Neutrophil (primary cell): Measurements from ENCODE around the gene MACF1.

Experiments used
- H3K27ac ChIP-seq: fragments of 200-600 bp; sonication (generic); 2 replicates; pipeline ENCODE4 v1.5.1; 2016; ENCODE audit warnings: mild to moderate bottlenecking, moderate library complexity
- H3K27me3 ChIP-seq: fragments of 200-600 bp; sonication (generic); 2 replicates; pipeline ENCODE4 v1.6.0; 2016; ENCODE audit warnings: mild to moderate bottlenecking
- H3K36me3 ChIP-seq: fragments of 200-600 bp; sonication (generic); 2 replicates; pipeline ENCODE4 v1.5.1; 2017
- H3K4me1 ChIP-seq, 2 experiments: fragments of 200-600 bp in 1 of 2; sonication (generic) in 1 of 2; 1 replicate in 1 of 2; 2 replicates in 1 of 2; pipeline versions ENCODE4 v1.5.1 to v1.6.1; 2013 to 2016; ENCODE audit warnings: low read depth in 1 of 2, low read length in 1 of 2, mild to moderate bottlenecking in 1 of 2, moderate library complexity in 1 of 2; ENCODE audit not compliant: control insufficient read depth in 1 of 2, insufficient read depth in 1 of 2
- H3K4me3 ChIP-seq, 2 experiments: fragments of 200-600 bp in 1 of 2; sonication (generic) in 1 of 2; 1 replicate in 1 of 2; 2 replicates in 1 of 2; pipeline ENCODE4 v1.5.1; 2013 to 2016; ENCODE audit warnings: low read depth in 1 of 2, low read length in 1 of 2, mild to moderate bottlenecking in 1 of 2, moderate library complexity in 1 of 2
- H3K9me3 ChIP-seq: fragments of 200-600 bp; sonication (generic); 2 replicates; pipeline ENCODE4 v1.5.1; 2016
- TF ChIP-seq, protein P1 (sequence below): fragments of 200-600 bp; sonication (generic); IDR thresholded peaks from 2 replicates; pipeline ENCODE4 v1.5.1; 2016; ENCODE audit warnings: antibody characterized with exemption

MACF1 gene

DNA sequence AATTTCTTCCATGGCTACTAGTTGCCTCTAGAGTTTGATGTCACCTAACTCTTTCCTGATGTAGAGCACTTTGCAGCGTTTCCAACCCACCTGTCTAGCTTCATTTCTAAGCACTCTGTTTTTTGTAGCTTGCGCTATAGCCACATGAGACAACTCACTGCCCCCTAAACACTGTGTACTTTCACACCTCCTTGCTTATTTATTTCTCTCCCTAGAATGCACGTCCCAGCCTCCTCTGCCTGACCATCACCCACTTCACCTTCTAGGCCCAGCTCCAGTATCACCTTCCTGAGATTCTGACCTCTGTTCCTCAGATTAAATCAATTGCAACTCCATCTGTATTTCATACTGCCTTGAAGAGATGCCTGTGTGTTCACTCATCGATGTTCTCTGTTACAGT lies 32.5 kb downstream of the MACF1 start:
- Histone ChIP-seq H3K36me3 (peaks cover 37% of the 10 kb centered on the region), H3K27ac (no peak overlapping the region)

DNA sequence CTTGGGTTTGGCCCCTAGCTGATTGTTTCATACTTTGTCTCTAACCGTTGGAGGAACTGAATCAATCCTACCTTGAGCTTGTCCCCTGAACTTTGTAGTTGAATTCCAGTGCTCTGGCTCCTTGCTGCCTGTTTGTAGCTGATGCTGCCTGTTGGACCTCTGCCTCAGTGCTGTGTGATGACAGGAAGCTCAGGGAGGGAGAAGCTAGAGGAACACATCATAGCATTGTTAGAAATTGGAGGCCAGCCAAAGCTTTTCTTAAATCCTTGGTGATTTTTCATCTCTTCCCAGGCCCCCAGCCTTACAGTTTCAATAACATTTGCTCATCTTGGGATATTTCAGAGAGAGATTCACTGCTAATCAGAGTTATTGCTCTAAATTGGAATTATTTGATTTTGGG lies 34.0 kb downstream of the MACF1 start:
- TF ChIP-seq, protein P1, sequence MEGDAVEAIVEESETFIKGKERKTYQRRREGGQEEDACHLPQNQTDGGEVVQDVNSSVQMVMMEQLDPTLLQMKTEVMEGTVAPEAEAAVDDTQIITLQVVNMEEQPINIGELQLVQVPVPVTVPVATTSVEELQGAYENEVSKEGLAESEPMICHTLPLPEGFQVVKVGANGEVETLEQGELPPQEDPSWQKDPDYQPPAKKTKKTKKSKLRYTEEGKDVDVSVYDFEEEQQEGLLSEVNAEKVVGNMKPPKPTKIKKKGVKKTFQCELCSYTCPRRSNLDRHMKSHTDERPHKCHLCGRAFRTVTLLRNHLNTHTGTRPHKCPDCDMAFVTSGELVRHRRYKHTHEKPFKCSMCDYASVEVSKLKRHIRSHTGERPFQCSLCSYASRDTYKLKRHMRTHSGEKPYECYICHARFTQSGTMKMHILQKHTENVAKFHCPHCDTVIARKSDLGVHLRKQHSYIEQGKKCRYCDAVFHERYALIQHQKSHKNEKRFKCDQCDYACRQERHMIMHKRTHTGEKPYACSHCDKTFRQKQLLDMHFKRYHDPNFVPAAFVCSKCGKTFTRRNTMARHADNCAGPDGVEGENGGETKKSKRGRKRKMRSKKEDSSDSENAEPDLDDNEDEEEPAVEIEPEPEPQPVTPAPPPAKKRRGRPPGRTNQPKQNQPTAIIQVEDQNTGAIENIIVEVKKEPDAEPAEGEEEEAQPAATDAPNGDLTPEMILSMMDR: no peak
- Histone ChIP-seq H3K9me3 (no peaks in the 10 kb centered on the region), H3K4me3 (no peak overlapping the region), H3K4me1 (no peaks in the 10 kb centered on the region), H3K27me3 (no peaks in the 10 kb centered on the region), H3K36me3 (peaks cover 22% of the 10 kb centered on the region), H3K27ac (no peak overlapping the region)

More for the DNA sequence above, 32.5 kb downstream of the MACF1 start:
- Histone ChIP-seq H3K27me3 (no peaks in the 10 kb centered on the region), H3K4me3 (no peak overlapping the region), H3K4me1 (no peaks in the 10 kb centered on the region), H3K9me3 (no peaks in the 10 kb centered on the region)
- TF ChIP-seq, protein P1: no peak

DNA sequence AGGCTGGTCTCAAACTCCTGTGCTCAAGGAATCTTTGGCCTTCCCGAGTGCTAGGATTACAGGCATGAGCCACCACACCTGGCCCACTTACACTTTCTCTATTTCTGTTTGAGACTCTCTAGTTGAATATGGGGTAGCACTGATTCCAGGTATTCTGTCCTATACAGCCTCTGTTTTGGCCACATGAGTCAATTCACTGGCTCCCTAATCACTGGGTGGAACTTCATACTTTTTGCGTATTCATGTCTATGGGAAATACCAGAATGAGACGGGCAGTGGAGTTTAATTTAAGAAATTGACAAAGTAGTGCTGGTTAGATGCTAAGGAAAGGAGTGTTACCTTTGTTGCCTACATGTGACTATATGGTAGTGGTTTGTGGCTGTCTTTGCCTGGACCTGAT lies 35.5 kb downstream of the MACF1 start:
- no peak overlapping the region for H3K4me3 ChIP-seq
- no peaks in the 10 kb centered on the region for H3K9me3 ChIP-seq
- peaks cover 22% of the 10 kb centered on the region for H3K36me3 ChIP-seq
- H3K4me1 ChIP-seq: no peaks in the 10 kb centered on the region
- TF ChIP-seq, protein P1: no peak
- H3K27me3 ChIP-seq: no peaks in the 10 kb centered on the region
- no peak overlapping the region for H3K27ac ChIP-seq

DNA sequence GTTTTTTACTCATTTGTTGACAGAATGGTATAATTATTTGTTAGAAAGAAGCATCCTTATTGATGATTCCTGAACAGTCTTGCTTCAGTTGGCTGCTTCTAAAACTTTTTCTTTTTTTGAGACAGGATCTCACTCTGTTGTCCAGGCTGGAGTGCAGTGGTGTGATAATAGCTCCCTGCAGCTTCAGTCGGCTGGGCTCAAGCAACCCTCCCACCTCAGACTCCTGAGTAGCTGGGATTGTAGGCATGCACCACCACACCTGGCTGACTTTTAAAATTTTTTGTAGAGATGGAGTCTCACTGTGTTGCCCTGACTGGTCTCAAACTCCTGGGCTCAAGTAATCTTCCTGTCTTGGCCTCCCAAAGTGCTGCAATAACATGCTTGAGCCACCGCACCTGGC lies 38.8 kb downstream of the MACF1 start:
- no peaks in the 10 kb centered on the region for H3K4me1 ChIP-seq
- H3K36me3 ChIP-seq: peaks cover 6% of the 10 kb centered on the region
- TF ChIP-seq, protein P1: no peak
- H3K27ac ChIP-seq: no peak overlapping the region
- no peaks in the 10 kb centered on the region for H3K27me3 ChIP-seq
- no peaks in the 10 kb centered on the region for H3K9me3 ChIP-seq
- no peak overlapping the region for H3K4me3 ChIP-seq

DNA sequence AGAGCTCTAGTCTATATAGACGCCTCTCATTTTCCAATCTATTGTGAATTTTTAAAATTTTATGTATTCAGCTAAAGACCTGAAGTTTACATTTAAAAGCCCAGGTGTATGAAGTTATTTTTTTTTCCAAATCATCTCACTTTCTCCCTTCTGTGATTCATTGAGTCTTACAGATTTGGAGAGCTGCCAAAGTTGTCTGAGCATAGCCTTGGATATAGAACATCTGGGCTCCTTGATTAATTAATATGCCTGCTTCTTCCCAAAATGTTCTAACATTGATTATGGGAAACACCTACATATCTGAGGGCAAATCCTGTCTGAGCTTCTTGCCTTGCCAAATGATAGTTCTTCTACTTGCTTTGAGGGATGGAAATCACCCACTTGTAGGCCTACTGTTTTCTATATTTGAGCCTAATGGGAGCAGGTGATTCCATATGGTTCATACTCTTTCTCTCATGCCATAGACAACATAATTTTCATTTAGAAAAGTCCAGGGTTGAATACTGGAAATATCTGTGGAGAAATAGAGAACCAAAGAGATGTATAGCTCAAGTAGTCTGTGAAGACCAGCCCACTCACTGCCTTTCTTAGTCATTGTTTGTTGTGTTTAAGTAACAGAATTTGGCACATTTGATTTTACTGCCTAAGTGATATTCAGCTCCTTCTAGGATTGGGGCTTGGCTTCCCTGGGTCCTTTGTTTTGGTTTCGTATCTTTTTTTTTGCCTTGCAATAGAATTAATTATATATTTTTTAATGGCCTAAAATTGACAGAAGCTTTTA lies 46.2 kb downstream of the MACF1 start:
- Histone ChIP-seq H3K9me3 (no peaks in the 10 kb centered on the region), H3K4me1 (no peaks in the 10 kb centered on the region), H3K4me3 (no peak overlapping the region), H3K36me3 (peaks cover 32% of the 10 kb centered on the region), H3K27ac (no peak overlapping the region), H3K27me3 (no peaks in the 10 kb centered on the region)
- TF ChIP-seq, protein P1: no peak
